Endothelial cell of umbilical vein (primary cell): Measurements from ENCODE around the gene NCS1. TPM values are rescaled to one million over a fixed set of nuclear protein-coding genes. Genes with fewer than 3 reads are reported as not detected.

Experiments used
- BruUV-seq: library from RNA; stranded (reverse); fragments of 400-500 nt; replicated peaks from 2 replicates; lab custom pipeline; 2021; lab: Mats Ljungman, UMichigan
- CTCF ChIA-PET: fragments of 300-600, 350-600 bp; sonication (Branson Sonifier 250); formaldehyde crosslinking; loops from one replicate; lab custom pipeline; 2021; ENCODE audit warnings: antibody characterized with exemption, inconsistent platforms; lab: Charles Lee
- POLR2A ChIA-PET: fragments of 300-600, 350-600 bp; sonication (Branson Sonifier 250); formaldehyde crosslinking; loops from one replicate; lab custom pipeline; 2021; ENCODE audit warnings: antibody characterized with exemption, inconsistent platforms; lab: Charles Lee
- DNase-seq: peaks from one replicate; pipeline ENCODE4 v3.0.0-alpha.2; 2011; ENCODE audit warnings: low read depth, low spot score
- FAIRE-seq: peaks from 2 replicates; lab custom pipeline; 2011; peaks lifted over from hg19 to GRCh38; lab: Jason Lieb, UNC
- H2AFZ ChIP-seq: 2 replicates; pipeline ENCODE4 v1.6.0; 2012; ENCODE audit warnings: low read depth, low read length, control low read depth, inconsistent platforms
- H3K27ac ChIP-seq: 2 replicates; pipeline ENCODE4 v1.5.1; 2011; ENCODE audit warnings: low read depth, mild to moderate bottlenecking, control low read depth, low read length, moderate library complexity; ENCODE audit not compliant: insufficient read depth
- H3K27me3 ChIP-seq, 2 experiments: 2 replicates each; pipeline versions ENCODE4 v1.6.0 to v1.6.1; 2011; ENCODE audit warnings: low read length in 2 of 2, mixed read lengths in 1 of 2; ENCODE audit not compliant: control insufficient read depth in 2 of 2, insufficient read depth in 2 of 2
- H3K36me3 ChIP-seq, 2 experiments: 2 replicates in 1 of 2; 3 replicates in 1 of 2; pipeline ENCODE4 v1.5.1; 2011; ENCODE audit warnings: low read length in 2 of 2, mild to moderate bottlenecking in 1 of 2, moderate library complexity in 1 of 2; ENCODE audit not compliant: control insufficient read depth in 2 of 2, insufficient read depth in 2 of 2; ENCODE audit errors: extremely low read depth in 1 of 2
- H3K4me1 ChIP-seq: 3 replicates; pipeline ENCODE4 v1.5.1; 2011; ENCODE audit warnings: mild to moderate bottlenecking, low read length; ENCODE audit not compliant: control insufficient read depth, insufficient read depth; ENCODE audit errors: extremely low read depth
- H3K4me2 ChIP-seq: 2 replicates; pipeline ENCODE4 v1.6.1; 2011; ENCODE audit warnings: low read length, control low read depth, mixed read lengths; ENCODE audit not compliant: insufficient read depth
- H3K4me3 ChIP-seq, 3 experiments: fragments of 200-600 bp in 1 of 3; sonication (generic), shearing (Covaris generic) in 1 of 3; replicated peaks in 1 of 3; 2 replicates each; pipeline ENCODE4 v1.5.1; 2011 to 2016; ENCODE audit warnings: control low read depth in 3 of 3, low read length in 3 of 3, mild to moderate bottlenecking in 2 of 3, inconsistent platforms in 1 of 3, low read depth in 1 of 3, moderate library complexity in 1 of 3; ENCODE audit not compliant: insufficient read depth in 1 of 3
- H3K79me2 ChIP-seq: 2 replicates; pipeline ENCODE4 v1.6.0; 2012; ENCODE audit warnings: low read length, inconsistent platforms; ENCODE audit not compliant: control insufficient read depth, insufficient read depth
- H3K9ac ChIP-seq: replicated peaks from 2 replicates; pipeline ENCODE3; 2011; ENCODE audit warnings: low read length, control low read depth; ENCODE audit not compliant: insufficient read depth; ENCODE audit errors: extremely low read depth
- H3K9me1 ChIP-seq: replicated peaks from 3 replicates; pipeline ENCODE4 v1.6.0; 2011; ENCODE audit warnings: mild to moderate bottlenecking, low read length; ENCODE audit not compliant: control insufficient read depth, insufficient read depth; ENCODE audit errors: extremely low read depth
- H3K9me3 ChIP-seq: replicated peaks from 2 replicates; pipeline ENCODE4 v1.5.1; 2012; ENCODE audit warnings: low read length, inconsistent platforms; ENCODE audit not compliant: control insufficient read depth, insufficient read depth
- H4K20me1 ChIP-seq: replicated peaks from 2 replicates; pipeline ENCODE3; 2011; ENCODE audit warnings: mild to moderate bottlenecking, low read length; ENCODE audit not compliant: control insufficient read depth, insufficient read depth; ENCODE audit errors: extremely low read depth
- CTCF ChIP-seq, 2 donors: IDR thresholded peaks; 1 replicate in 1 of 2; 2 replicates in 1 of 2; pipeline ENCODE4 v1.5.1; 2011; ENCODE audit warnings: low read length in 2 of 2, mild to moderate bottlenecking in 2 of 2, moderate library complexity in 2 of 2, control low read depth in 1 of 2, inconsistent platforms in 1 of 2, low read depth in 1 of 2; ENCODE audit not compliant: insufficient read depth in 1 of 2; ENCODE audit errors: extremely low read depth in 1 of 2
- EZH2 ChIP-seq: IDR thresholded peaks from 2 replicates; pipeline ENCODE4 v1.6.1; 2012; ENCODE audit warnings: borderline replicate concordance, low read depth, mild to moderate bottlenecking, moderate library complexity, low read length, inconsistent platforms; ENCODE audit not compliant: severe bottlenecking
- FOS ChIP-seq: IDR thresholded peaks from 2 replicates; pipeline ENCODE4 v1.6.1; 2011; ENCODE audit warnings: mild to moderate bottlenecking, low read length, moderate library complexity, borderline replicate concordance; ENCODE audit not compliant: insufficient read depth
- GATA2 ChIP-seq: IDR thresholded peaks from 2 replicates; pipeline ENCODE4 v1.7.0; 2011; ENCODE audit warnings: low read depth, mild to moderate bottlenecking, moderate library complexity, mixed read lengths, low read length; ENCODE audit not compliant: insufficient read length, insufficient read depth
- JUN ChIP-seq: IDR thresholded peaks from 2 replicates; pipeline ENCODE4 v1.6.1; 2011; ENCODE audit warnings: borderline replicate concordance, low read depth; ENCODE audit not compliant: insufficient read length, insufficient read depth
- MAX ChIP-seq: IDR thresholded peaks from 2 replicates; pipeline ENCODE4 v1.6.1; 2011; ENCODE audit not compliant: insufficient read depth, insufficient read length
- MYC ChIP-seq: IDR thresholded peaks from one replicate; pipeline ENCODE4 v1.6.1; 2011; ENCODE audit warnings: mild to moderate bottlenecking, low read depth, low read length
- POLR2A ChIP-seq: IDR thresholded peaks from 2 replicates; pipeline ENCODE4 v1.6.1; 2012; ENCODE audit warnings: low read depth, mild to moderate bottlenecking, control low read depth, low read length
- POLR2AphosphoS5 ChIP-seq: IDR thresholded peaks from 2 replicates; pipeline ENCODE4 v1.6.1; 2012; ENCODE audit warnings: low read depth, mild to moderate bottlenecking, control low read depth, low read length, moderate library complexity; ENCODE audit not compliant: insufficient read depth
- dilution Hi-C: fragments of 300-500 bp; cut with MboI; formaldehyde crosslinking; loops from one replicate; pipeline ENCODE4 v1.15.0; 2019; ENCODE audit warnings: low sequenced_read_pairs; ENCODE audit not compliant: extremely low pct_ligation_motif_present
- intact Hi-C: fragments of 100-400 bp; cut with micrococcal nuclease; formaldehyde crosslinking; loops from one replicate; pipeline ENCODE4 v1.10.0; 2022
- polyA plus RNA-seq, 4 experiments: library from polyadenylated mRNA; depleted of rRNA in 3 of 4; stranded (reverse) in 3 of 4; unstranded in 1 of 4; fragments of >200 nt; gene quantifications; 2 replicates each; pipeline versions ENCODE4 v1.2.1 to v1.2.3, GENCODE V29; 2011 to 2012; ENCODE audit warnings: missing spikeins in 1 of 4
- total RNA-seq: library from RNA; stranded (reverse); gene quantifications from 2 replicates; pipeline ENCODE4 v1.2.3, GENCODE V29; 2021

Gene NCS1
- total and polyA plus RNA-seq, 2 donors (not counting 3 experiments of a cell fraction or from before 2014, with no cell fraction given) = 53.6 to 77.4 TPM

DNA sequence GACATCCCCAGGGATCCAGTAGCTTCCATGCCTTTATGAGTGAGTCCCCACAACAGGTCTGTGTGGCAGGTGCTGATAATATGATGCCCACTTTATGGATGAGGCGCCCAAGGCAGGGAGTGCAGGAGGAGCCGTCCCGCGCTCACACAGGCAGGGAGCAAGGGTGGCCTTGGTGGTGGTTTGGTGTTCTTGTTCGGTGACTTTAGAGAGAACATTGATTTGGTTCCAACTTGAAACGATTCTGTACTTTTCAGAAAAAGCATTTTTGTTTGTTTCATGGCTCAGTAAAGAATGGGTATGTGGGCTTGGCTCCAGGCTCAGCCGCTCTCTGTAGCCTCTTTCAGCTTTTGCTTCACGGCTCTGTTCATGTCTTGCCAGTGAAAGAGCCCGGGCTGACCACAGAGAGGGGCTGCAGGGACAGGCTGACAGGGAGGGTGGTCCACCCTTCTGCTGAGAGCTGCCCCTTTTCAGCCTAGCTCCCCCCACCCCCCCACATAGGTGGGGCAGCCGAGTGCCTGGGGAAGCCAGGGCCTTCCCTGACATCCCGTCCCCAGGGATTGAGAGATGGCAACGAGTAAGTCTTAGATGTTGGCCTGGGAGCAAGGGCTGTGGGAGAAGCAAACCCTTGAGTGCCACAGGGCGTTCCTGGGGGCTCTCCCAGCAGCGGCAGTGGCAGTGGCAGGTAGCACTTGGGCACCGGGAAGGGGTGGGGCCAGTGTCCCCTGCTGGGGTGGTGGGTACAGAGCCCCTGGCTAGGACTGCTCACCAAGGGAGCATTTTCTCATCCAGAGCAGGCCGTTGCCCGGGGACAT is 28.0 kb downstream of the NCS1 start:
- no peaks in the 10 kb centered on the region for H3K36me3 ChIP-seq
- DNase-seq = no peak
- TF ChIP-seq CTCF (IDR thresholded peaks at IDR 0.05; ENCODE audit: extremely low read depth in 1 of 2, insufficient read depth in 1 of 2, low read depth in 1 of 2, low read length in 2 of 2) (no peak), JUN (no peak), MAX (no peak), EZH2 (no peak), POLR2AphosphoS5 (no peak), MYC (no peak), POLR2A (no peak), FOS (no peak), GATA2 (no peak)
- H2AFZ ChIP-seq = no peak overlapping the region
- H3K4me1 ChIP-seq = peaks cover 3% of the 10 kb centered on the region
- H3K9ac ChIP-seq = no peak overlapping the region
- dilution Hi-C loops = no loop called here
- ChIA-PET CTCF (interaction anchor here (0.9 kb wide), 1 partner anchor 20 kb away, joined by 3 read pairs; no protein-coding TSS in a partner anchor), POLR2A (no interaction called here)
- BruUV-seq = no TSS peak
- no peak overlapping the region for H3K27ac ChIP-seq
- FAIRE-seq = no peak
- no peak overlapping the region for H3K4me2 ChIP-seq
- H4K20me1 ChIP-seq = no peaks in the 10 kb centered on the region
- H3K4me3 ChIP-seq = no peak overlapping the region
- H3K27me3 ChIP-seq = no peaks in the 10 kb centered on the region
- intact Hi-C loops = no loop called here
- no peaks in the 10 kb centered on the region for H3K9me3 ChIP-seq
- no peaks in the 10 kb centered on the region for H3K9me1 ChIP-seq
- H3K79me2 ChIP-seq = peaks cover 14% of the 10 kb centered on the region
